Measurements from ENCODE around the gene ZFYVE27.

Gene ZFYVE27

DNA sequence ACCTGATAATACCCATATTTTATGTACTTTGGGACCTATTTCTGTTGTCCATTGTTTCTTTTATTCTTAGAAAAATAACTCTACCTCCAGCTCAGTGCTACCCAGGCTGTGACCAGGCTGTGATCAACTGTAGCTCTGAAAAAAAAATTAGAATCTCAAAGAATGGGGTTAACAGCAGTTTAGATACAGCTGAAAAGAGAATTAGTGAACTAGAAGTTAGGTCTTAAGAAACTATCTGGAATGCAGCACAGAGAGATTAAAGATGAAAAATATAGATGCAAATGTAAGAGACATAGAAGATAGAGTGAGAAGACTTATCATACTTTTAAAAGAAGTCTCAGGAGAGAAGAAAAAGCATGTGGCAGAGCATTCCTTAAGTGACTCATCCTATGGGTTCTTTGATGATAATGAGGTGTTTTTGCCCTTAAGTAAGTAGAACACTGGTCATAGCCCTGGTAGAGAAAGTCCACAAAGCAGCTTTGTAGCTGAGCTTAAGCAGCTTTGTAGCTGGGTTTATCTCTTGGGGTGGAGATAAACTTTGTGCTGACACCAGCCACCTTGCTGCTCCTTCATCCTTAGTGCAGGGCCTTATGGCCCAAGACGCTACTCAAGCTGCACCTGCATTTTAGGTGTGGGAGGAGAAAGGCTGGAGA lies 62.2 kb downstream of the ZFYVE27 start:
- in situ Hi-C loops (cut with MboI; ENCODE audit: low pct_unique_long_range_greater_than_20kb, low sequenced_read_pairs, unreplicated experiment), result loop anchor here (10.0 kb wide), 1 partner anchor 66 kb away; no protein-coding TSS in a partner anchor
- no peak for DNase-seq (ENCODE audit: low spot score)

DNA sequence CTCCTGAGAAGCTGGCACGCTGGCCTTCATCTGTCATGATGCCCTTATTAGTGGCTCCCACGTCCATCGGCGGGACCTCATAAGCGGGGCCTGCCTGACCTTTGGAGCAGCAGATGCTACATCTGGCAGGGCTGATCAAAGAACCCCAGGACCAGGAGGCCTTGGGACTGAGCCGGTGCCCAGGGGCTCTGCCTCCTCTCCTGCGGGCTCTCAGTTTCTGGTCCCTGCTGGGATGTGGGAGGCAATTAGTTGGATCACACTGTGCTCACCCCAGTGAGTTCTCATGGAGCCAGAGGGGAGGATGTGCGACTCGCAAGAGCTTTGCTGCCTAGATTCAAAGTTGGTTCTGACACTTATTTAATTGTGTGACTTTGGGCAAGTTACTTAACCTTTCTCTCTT lies 63.5 kb downstream of the ZFYVE27 start:
- in situ Hi-C loops (cut with MboI; ENCODE audit: low pct_unique_long_range_greater_than_20kb, low sequenced_read_pairs, unreplicated experiment), result no loop called here
- TF ChIP-seq, protein P1, sequence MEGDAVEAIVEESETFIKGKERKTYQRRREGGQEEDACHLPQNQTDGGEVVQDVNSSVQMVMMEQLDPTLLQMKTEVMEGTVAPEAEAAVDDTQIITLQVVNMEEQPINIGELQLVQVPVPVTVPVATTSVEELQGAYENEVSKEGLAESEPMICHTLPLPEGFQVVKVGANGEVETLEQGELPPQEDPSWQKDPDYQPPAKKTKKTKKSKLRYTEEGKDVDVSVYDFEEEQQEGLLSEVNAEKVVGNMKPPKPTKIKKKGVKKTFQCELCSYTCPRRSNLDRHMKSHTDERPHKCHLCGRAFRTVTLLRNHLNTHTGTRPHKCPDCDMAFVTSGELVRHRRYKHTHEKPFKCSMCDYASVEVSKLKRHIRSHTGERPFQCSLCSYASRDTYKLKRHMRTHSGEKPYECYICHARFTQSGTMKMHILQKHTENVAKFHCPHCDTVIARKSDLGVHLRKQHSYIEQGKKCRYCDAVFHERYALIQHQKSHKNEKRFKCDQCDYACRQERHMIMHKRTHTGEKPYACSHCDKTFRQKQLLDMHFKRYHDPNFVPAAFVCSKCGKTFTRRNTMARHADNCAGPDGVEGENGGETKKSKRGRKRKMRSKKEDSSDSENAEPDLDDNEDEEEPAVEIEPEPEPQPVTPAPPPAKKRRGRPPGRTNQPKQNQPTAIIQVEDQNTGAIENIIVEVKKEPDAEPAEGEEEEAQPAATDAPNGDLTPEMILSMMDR (IDR thresholded peaks at IDR 0.05; ENCODE audit: extremely low read depth, insufficient read depth, missing control alignments), result no peak
- no peak for DNase-seq (ENCODE audit: low spot score)

More for the DNA sequence above, 62.2 kb downstream of the ZFYVE27 start:
- TF ChIP-seq, protein P1 (IDR thresholded peaks at IDR 0.05; ENCODE audit: extremely low read depth, insufficient read depth, missing control alignments), result no peak

DNA sequence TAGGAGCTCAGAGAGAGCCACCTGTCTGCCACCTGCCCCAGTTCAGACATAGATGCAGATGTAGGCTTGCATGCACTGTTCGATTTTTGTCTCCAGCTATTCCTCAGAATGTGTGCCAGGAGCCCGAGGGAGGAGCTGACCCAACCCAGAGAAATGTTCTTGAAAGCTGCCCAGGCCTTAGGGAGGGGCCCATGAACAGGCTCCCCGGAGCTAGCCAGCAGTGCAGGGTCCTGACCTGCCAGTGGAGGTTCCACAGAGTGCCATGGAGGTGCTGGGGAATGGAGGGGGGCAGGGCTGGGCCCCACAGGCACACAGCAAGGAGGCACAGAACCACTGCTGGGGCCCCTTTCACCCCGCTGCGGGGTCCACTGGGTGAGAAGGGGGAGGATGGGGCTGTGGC lies 64.5 kb downstream of the ZFYVE27 start:
- DNase-seq (ENCODE audit: low spot score), result no peak
- TF ChIP-seq, protein P1 (IDR thresholded peaks at IDR 0.05; ENCODE audit: extremely low read depth, insufficient read depth, missing control alignments), result no peak
- in situ Hi-C loops (cut with MboI; ENCODE audit: low pct_unique_long_range_greater_than_20kb, low sequenced_read_pairs, unreplicated experiment), result no loop called here

DNA sequence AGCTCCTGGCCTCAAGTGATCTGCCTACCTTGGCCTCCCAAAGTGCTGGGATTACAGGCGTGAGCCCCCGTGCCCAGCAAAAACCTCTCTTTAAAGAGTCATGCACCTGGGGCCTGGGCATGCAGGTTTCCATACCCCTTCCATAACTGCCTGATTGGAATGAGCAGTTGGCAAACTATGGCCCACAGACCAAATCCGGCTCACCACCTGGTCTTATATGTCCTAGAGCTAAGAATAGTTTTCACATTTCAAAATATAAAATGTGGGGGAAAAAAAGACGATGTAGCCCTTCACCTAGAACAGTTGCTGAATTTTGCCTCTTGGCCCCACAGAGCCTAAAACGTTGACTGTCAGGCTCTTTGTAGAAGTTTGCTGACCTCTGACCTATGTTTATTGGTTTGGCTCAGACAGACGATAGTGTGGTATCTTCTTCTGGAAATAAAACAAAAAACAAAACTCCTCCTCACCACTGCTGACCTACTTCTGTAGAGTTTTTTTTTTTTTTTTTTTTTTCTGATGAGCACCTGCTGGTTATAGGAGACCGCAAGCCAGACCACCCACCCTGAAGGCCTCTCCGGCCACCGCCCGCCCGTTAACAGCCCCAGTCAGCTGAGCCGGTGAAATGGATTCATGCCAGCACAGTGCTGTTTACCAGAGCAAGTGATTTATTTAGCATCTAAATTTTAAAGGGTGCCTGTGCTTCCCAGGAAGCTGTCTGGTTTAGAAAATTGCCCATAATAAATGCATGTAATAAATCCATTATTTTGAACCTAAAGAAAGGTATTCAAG lies 68.4 kb downstream of the ZFYVE27 start:
- no peak for DNase-seq (ENCODE audit: low spot score)
- TF ChIP-seq, protein P1 (IDR thresholded peaks at IDR 0.05; ENCODE audit: extremely low read depth, insufficient read depth, missing control alignments), result no peak
- in situ Hi-C loops (cut with MboI; ENCODE audit: low pct_unique_long_range_greater_than_20kb, low sequenced_read_pairs, unreplicated experiment), result no loop called here

DNA sequence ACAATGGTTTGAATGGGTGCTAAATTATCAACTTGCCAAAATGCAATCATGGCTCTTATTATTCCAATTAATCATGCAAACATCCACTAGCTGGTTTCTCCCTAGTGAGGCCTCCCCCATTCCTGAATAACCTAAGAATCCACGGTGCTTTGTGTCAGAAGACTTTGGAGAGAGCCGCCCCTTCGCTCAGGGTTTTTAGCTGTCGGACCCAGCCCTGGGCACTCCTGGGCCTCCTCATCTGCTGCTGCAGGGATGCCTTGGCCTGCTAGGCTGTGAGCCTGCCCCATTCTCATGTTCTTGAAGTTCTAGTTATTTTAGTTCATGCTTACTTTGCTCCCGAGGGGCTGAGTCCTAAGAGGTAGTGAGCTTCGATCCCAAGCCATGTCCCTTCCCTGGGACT lies 69.0 kb downstream of the ZFYVE27 start:
- in situ Hi-C loops (cut with MboI; ENCODE audit: low pct_unique_long_range_greater_than_20kb, low sequenced_read_pairs, unreplicated experiment), result no loop called here
- TF ChIP-seq, protein P1 (IDR thresholded peaks at IDR 0.05; ENCODE audit: extremely low read depth, insufficient read depth, missing control alignments), result no peak
- DNase-seq (ENCODE audit: low spot score), result no peak

DNA sequence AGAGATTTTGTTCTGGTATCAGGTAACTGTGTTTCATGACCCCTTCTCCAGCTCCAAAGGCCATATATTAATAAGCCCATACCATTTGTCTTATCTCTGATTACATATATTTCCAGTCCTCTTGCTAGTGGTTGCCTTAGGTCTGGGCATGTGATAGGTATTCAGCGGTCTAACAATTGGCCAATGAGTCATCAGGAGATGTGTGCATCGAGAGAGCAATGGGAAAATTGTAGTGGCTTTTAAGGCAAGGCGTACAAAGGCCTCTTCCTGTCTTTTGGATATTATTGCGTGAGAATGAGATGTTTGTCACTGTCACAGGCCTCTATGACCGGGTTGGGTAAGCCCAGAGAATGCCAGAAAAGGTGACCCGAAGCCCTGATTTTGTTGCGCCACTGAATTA lies 73.5 kb downstream of the ZFYVE27 start:
- TF ChIP-seq, protein P1 (IDR thresholded peaks at IDR 0.05; ENCODE audit: extremely low read depth, insufficient read depth, missing control alignments), result no peak
- DNase-seq (ENCODE audit: low spot score), result no peak
- in situ Hi-C loops (cut with MboI; ENCODE audit: low pct_unique_long_range_greater_than_20kb, low sequenced_read_pairs, unreplicated experiment), result no loop called here
